AG08396 (cell line): Measurements from ENCODE around the gene SLIT1.
A peak's percentile ranks its signal among the peaks of the same experiment; 100 is the strongest.

Experiments used
- DNase-seq: peaks from one replicate; pipeline ENCODE4 v3.0.0; 2012; ENCODE audit warnings: low spot score, mixed read lengths

Gene SLIT1

DNA sequence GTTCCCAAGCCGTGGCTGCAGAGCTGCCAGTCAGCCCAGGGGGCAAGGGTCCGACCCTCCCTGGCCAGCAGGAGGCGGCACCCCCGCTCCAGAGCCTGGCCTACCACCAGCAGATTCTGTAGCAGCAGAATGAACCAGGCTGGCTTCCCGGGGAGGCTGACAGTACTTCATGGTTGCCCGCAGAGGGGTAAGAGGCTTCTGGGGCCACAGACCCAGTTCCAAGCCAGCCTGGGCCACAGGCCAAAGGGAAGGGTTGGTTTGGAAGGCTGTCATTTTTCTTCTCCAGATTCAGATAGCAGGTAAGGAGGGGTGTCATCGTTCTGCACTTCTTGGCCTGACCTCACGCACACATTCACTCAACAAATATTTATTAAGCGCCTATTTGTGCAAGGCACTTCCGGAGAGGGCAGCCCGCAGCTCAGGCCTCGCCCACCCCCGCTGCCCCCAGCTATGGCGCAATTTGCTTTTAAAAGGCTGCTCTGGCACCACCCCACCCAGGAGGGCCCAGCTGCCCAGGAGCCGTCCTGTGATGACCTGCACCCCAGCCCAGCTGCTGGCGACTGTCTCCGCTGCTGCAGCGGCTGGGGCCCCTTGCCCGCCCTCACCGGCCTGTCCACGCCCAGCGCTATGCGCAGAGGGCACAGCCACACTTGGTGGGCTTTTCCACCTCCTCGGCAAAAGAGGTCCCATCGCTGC lies 185.1 kb downstream of the SLIT1 start:
- no peak for DNase-seq

GRCh38 chr10:96999987-97000386 lies 185.8 kb downstream of the SLIT1 start:
- no peak for DNase-seq

DNA sequence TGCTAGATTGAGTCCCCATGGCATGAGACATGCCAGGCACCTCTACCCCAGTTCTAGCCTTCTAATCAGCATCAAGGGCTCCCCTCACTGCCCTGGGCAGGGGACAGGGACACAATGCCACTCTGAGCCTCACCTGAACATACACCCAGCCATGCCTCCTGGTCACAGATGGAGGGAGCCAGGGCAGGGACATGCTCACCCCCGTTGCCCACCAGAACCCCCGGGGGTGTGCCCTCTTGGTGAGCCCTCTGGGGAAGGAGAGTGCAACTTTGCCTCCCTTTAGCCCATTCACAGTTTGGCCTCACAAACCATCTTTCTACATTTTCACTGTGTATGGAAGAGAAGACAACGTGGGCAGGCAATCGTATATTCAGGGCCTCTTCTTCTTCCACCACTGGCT lies 186.4 kb downstream of the SLIT1 start:
- no peak for DNase-seq

DNA sequence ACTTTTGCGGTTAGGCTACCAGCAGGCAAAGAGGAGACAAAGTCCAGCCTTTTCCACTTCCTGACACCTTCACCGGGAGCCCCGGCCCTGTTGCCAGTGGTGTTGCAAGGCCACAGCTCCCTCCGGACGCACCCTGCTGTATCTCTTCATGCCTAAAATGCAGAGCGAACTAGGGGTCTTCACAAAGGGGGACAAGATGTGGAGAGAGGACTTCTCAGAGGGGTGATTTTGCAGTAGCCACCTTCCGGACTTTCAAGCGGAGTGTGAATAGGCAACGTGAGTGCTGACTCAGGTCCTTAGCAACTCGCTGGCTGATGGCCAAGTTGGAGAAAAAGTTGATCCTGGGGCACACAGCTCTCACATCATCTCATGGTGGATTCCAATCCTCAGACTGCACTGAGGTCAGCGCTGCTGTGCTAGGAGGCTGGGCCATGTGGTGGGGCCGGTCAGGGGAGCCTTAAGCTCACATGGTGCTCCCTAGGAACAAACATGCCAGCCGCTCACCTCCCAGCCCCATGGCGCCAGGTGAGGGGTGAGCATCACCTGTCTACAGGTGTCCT lies 187.3 kb downstream of the SLIT1 start:
- DNase-seq, result peak; percentile 53

DNA sequence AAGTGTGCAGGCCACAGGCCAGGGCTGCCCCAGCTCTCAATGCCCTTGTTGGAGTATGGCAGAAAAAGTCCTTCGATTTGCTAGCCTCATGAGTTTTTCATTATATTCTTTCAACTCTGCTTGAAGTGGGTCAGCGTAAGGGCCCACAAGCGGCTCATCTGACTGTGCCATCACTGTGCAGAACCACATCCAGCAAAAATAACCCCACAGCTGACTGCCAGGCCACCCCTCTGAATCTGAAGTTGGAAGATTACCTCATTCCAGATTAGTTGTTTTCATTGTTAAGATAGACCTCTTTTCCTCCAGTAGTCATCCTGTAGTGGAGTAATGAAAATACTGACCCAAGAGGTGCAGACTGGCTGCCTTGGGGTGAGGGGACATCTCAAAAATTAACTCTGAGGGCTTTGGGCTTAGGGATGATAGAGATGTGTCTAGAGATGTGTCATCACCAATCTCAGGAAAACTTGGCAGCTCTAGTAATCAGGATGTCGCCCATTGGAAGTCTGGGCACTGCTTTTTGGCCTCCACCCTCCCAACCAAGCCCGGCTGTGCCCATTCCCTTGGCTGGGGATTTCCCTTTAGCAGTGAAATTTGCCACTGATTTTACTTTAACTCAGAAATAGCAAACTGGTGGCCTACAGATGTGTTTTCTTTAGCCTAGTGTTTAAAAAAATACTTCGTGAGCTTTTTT lies 189.3 kb downstream of the SLIT1 start:
- DNase-seq, result no peak

DNA sequence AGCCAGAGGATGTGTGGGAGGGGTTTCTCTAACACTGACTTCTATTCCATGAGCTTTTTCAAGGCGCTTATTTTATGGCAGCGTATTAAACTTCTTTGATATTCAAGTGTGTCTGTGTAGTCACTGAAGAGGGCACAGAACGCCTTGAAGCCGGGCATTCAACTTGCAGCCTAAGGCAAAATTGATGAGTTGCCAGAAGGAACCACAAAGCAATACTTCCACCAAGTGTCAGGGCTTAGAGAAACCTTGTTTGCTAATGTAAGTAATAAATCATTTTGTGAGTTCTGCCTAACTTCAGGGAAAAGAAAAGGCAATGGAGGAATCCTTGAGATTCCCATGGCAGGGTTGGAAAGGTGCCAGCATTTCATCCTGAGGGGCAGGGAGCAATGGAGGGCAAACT lies 189.9 kb downstream of the SLIT1 start:
- DNase-seq, result no peak

DNA sequence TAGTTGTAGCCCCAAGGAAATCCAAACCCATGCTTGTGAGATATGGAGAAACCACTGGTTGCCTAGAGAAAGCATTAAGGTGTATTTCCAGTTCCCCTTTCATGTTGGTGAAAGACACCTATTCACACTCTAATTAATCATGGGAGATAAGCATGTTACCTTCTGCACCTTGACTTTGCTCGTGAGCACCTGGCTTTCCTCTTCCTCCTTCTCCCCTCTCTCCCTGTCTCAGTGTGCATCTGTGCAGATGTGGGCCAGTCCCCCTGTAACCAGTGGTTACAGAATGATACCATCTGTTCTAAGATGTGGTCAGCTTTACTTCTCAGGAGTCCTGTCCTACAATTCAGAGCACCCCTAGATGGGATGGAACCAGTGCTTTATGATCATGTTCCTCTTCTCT lies 193.0 kb downstream of the SLIT1 start:
- no peak for DNase-seq

GRCh38 chr10:96991313-96991841 lies 194.4 kb downstream of the SLIT1 start:
- DNase-seq, result peak; percentile 72

- no peak for DNase-seq
These were observed 197.3 kb downstream of the SLIT1 start for GRCh38 chr10:96988426-96988825.

DNA sequence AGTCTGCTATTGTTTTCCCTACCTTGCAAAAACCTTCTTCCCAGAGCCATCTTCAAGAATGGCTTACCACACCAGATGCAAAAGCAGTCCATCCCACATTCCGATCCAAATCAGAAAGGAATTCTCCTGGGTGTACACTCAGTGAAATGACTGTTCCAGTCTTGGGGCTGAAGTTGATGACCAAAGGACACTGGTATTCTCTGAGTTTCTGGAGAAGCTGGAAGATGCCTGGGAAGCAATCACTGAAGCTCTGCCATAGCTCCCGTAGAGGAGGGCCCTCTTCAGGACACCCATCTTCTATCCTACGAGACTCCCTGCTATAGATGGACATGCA lies 197.9 kb downstream of the SLIT1 start:
- peak; percentile 59 for DNase-seq

DNA sequence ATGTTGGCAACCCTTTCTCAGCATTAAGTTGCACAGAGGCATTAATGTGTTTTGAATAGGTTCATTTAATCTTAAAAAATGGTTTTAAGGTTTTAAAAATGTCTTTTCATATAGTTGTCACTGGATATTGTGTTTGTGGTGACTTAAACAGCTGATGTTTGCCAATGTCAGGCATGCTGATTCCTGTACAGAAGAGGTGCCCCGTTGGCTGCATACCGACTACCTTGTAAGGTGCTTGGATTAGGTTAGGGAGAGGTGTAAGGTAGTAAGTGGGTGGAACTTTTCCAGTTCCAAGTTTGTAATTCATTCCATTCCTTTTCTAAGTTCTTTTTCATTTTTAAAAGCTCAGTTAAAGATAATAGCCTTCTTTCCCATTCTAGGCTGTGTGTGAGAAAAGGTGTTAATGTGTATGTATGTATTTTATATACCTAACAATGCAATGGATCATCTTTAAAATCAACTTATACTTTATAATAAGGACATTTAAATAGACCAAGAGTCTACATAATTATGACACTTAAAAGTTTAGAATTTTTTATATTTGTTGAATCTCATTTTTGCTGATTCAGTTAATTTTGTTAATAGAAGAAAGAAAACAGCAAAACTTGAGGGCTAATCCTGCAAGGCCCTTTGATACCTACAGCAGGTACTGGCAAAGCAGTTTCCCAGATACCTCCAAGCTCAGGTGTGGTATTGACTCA lies 198.5 kb downstream of the SLIT1 start:
- no peak for DNase-seq

GRCh38 chr10:96986200-96986856 lies 199.4 kb downstream of the SLIT1 start:
- DNase-seq, result no peak

GRCh38 chr10:96984541-96985131 lies 201.1 kb downstream of the SLIT1 start:
- no peak for DNase-seq

GRCh38 chr10:96982149-96982930 lies 203.4 kb downstream of the SLIT1 start:
- no peak for DNase-seq

- DNase-seq, result no peak
These were observed 207.1 kb downstream of the SLIT1 start for GRCh38 chr10:96978621-96979154.

DNA sequence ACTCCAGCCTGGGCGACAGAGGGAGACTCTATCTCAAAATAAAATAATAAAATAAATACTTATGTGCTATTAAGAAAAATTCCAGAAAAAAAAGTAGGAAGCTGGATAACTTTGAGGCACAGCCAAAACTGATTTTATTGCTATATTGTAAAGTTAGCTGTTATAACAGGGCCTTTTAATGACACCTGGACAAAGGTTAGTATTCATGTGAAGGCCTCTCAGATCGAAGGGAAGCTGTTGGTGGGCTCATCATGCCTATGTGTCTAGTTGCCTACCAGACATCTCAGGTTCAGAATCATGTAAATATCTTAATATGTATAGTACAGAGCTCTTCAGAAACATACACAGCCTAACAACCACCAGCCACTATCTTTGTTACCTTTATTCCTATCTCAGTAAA lies 210.6 kb downstream of the SLIT1 start:
- DNase-seq, result no peak

GRCh38 chr10:96973809-96974747 lies 211.7 kb downstream of the SLIT1 start:
- no peak for DNase-seq

- no peak for DNase-seq
These were observed 213.5 kb downstream of the SLIT1 start for GRCh38 chr10:96972264-96972663.

DNA sequence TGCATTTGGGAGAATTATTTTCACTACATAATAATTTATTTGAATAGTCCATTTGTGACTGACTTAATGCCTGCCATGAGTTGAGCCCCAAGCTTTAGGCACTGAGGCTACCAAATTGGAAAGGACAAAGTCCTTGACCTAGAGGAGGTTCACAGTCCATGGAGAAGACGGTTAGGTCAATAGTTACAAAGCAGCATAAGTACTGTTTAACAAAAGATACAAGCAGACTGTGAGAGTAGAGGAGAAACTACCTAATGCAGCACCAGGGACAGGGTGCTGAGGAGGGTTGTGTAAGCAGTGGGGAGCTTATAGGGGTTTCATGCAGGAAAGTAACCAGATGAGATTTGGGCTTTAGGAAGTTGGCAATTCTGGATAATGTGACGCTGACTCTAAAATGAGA lies 214.4 kb downstream of the SLIT1 start:
- DNase-seq, result no peak
